ENCODE data around the gene COQ5. TPM values are rescaled to one million over a fixed set of nuclear protein-coding genes. Genes with fewer than 3 reads are reported as not detected.

COQ5 gene
- total RNA-seq, 4 donors from 2014 or later, result 19.3 to 27.6 (median 22.6) TPM

DNA sequence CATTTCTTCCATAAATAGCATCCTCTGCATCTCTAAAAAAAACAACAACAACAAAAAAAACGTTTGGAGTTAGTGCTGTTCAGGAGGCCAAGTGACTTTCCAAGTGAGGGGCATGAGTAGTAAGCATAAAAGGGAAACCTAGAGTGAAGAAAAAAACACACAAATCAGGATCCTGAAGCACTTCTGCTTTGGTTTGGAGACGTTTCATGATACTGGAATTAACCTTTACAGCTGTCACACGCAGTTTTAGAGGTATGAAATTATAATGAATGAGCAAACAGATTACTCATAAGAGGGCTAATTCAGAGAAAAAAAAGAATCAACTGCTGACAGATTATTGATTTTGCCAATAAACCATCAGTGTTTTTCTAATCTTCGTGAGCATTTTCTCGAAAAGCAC lies 63.2 kb downstream of the COQ5 start:
- no peak overlapping the region for H3K27ac ChIP-seq
- H3K4me3 ChIP-seq, result no peak overlapping the region
- H3K4me1 ChIP-seq, result peaks cover 0 to 44% (median 25%) of the 10 kb centered on the region in 3 donors
- H3K9me3 ChIP-seq, result no peaks in the 10 kb centered on the region
- TF ChIP-seq, protein P1, sequence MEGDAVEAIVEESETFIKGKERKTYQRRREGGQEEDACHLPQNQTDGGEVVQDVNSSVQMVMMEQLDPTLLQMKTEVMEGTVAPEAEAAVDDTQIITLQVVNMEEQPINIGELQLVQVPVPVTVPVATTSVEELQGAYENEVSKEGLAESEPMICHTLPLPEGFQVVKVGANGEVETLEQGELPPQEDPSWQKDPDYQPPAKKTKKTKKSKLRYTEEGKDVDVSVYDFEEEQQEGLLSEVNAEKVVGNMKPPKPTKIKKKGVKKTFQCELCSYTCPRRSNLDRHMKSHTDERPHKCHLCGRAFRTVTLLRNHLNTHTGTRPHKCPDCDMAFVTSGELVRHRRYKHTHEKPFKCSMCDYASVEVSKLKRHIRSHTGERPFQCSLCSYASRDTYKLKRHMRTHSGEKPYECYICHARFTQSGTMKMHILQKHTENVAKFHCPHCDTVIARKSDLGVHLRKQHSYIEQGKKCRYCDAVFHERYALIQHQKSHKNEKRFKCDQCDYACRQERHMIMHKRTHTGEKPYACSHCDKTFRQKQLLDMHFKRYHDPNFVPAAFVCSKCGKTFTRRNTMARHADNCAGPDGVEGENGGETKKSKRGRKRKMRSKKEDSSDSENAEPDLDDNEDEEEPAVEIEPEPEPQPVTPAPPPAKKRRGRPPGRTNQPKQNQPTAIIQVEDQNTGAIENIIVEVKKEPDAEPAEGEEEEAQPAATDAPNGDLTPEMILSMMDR (IDR thresholded peaks at IDR 0.05), result no peak
- no peaks in the 10 kb centered on the region for H3K27me3 ChIP-seq
- 36 to 53% methylated on average over 4 to 5 of the region's 5 CpGs for WGBS, 2 donors (ENCODE audit: low coverage in 1 of 2)
- H3K36me3 ChIP-seq, result peaks cover 4 to 63% of the 10 kb centered on the region in 2 donors
- ATAC-seq, result no peak

DNA sequence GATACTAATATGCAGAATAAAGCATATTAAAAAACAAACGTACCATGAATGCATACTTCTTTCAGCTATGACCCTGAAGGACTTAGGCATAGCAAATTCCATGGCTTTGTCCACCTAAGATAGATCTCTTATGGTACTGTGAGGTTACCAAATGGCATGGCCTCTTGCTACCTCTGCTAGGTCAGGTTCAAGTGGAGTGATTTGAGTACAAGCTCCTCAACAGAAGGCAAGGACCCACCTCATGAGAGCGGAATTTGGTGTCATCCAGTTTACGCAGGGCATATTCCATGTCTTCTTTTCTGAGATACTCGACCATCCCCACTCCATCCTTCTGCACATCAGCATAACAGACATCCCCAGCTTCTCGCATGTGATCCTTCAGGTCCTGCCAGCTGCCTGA lies 65.2 kb downstream of the COQ5 start:
- WGBS, 2 donors (ENCODE audit: low coverage in 1 of 2), result 74 to 76% methylated on average over 5 of the region's 5 CpGs
- H3K4me1 ChIP-seq, result peaks cover 0 to 36% (median 18%) of the 10 kb centered on the region in 3 donors
- H3K36me3 ChIP-seq, result peaks cover 4 to 83% of the 10 kb centered on the region in 2 donors
- no peak overlapping the region for H3K4me3 ChIP-seq
- ATAC-seq, result no peak
- no peaks in the 10 kb centered on the region for H3K27me3 ChIP-seq
- TF ChIP-seq, protein P1 (IDR thresholded peaks at IDR 0.05), result no peak
- no peak for TF ChIP-seq EP300 (IDR thresholded peaks at IDR 0.05)
- TF ChIP-seq POLR2A (IDR thresholded peaks at IDR 0.05), result no peak
- no peak for TF ChIP-seq POLR2AphosphoS5 (IDR thresholded peaks at IDR 0.05)
- no peaks in the 10 kb centered on the region for H3K9me3 ChIP-seq
- no peak overlapping the region for H3K27ac ChIP-seq

DNA sequence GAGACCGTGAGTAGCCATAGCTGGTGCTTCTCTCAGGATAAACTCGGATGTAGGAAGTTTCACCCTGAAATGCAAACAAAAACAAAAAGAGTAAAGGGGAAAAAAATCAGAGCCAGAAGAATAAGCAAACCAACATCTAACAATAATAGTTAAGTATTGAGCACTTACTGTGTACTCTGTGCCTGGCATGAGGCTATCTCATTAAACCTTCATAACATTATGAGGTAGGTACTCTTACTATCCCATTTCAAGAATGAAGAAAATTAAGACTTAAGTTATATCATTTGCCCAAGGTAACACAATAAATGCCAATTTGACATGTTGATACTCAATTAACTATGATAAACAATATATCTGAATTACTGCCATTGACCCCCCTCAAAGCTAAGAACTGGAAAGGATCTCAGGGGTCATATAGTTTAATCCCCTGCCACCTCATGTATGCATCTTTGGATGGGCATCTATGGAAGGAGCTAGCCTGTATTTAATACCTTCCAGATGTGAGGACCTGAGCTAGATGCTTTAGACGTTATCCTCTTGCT lies 66.8 kb downstream of the COQ5 start:
- no peak overlapping the region for H3K4me3 ChIP-seq
- no peak for ATAC-seq
- peaks cover 0 to 21% (median 13%) of the 10 kb centered on the region in 3 donors for H3K4me1 ChIP-seq
- H3K27me3 ChIP-seq, result no peaks in the 10 kb centered on the region
- H3K36me3 ChIP-seq, result peaks cover 4 to 96% of the 10 kb centered on the region in 2 donors
- H3K9me3 ChIP-seq, result no peaks in the 10 kb centered on the region
- 54 to 67% methylated on average over 2 to 3 of the region's 3 CpGs for WGBS, 2 donors (ENCODE audit: low coverage in 1 of 2)
- no peak overlapping the region for H3K27ac ChIP-seq
- TF ChIP-seq, protein P1 (IDR thresholded peaks at IDR 0.05), result no peak

DNA sequence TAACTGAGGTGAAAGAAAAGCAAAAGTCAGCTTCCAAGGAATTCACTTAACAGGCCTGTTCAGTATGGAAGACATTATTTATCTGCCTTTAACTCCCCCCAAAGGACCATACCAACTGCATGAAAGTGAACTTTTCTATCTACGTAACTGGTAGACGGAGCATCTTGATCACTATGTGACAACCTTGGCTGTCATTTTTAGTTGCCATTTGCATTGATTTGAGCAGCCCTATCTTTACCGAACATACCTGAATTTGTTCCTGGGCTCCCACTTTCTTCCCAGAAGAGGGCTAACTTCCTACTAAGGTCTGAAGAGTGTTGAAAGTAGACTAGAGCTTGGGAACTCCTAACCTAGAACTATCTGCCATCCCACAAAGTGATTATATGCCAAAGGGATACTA lies 68.8 kb downstream of the COQ5 start:
- 80 to 89% methylated on average over 3 of the region's 3 CpGs for WGBS, 2 donors (ENCODE audit: low coverage in 1 of 2)
- Histone ChIP-seq H3K9me3 (no peaks in the 10 kb centered on the region), H3K27me3 (no peaks in the 10 kb centered on the region), H3K36me3 (peaks cover 4 to 99% of the 10 kb centered on the region in 2 donors), H3K4me3 (no peak overlapping the region), H3K4me1 (peaks cover 0 to 1% (median 0%) of the 10 kb centered on the region in 3 donors), H3K27ac (no peak overlapping the region)
- no peak for TF ChIP-seq EP300 (IDR thresholded peaks at IDR 0.05)
- TF ChIP-seq, protein P1 (IDR thresholded peaks at IDR 0.05), result no peak
- TF ChIP-seq POLR2A (IDR thresholded peaks at IDR 0.05), result no peak
- TF ChIP-seq POLR2AphosphoS5 (IDR thresholded peaks at IDR 0.05), result no peak
- ATAC-seq, result no peak

DNA sequence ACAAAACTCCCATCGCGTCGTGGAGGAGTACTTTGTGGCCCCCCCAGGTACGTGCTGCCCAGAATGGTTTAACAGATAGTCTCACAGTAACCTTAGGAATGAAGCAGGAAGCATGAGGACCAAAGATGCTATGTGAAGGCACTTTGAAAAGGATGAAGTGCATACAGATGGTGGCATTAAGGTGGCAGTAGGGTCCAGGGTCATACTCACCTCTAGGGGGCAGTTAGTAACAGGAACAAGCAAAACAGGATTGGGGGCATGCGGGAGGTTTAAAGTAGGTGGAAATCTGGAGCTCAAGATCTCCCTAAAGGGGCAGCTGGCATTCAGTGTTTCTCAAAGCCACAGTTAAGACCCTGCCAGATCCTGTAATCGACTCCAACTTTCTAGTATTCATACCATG lies 71.8 kb downstream of the COQ5 start:
- no peak overlapping the region for H3K27ac ChIP-seq
- TF ChIP-seq, protein P1 (IDR thresholded peaks at IDR 0.05), result no peak
- TF ChIP-seq EP300 (IDR thresholded peaks at IDR 0.05), result no peak
- TF ChIP-seq POLR2A (IDR thresholded peaks at IDR 0.05), result no peak
- TF ChIP-seq POLR2AphosphoS5 (IDR thresholded peaks at IDR 0.05), result no peak
- no peaks in the 10 kb centered on the region for H3K27me3 ChIP-seq
- H3K4me3 ChIP-seq, result no peak overlapping the region
- 72% methylated on average over 3 of the region's 6 CpGs; no CpG with 5 or more reads in 1 of the 2 donors for WGBS, 2 donors (ENCODE audit: low coverage in 1 of 2)
- H3K36me3 ChIP-seq, result peaks cover 4 to 95% of the 10 kb centered on the region in 2 donors
- no peak for ATAC-seq
- no peaks in the 10 kb centered on the region for H3K4me1 ChIP-seq
- H3K9me3 ChIP-seq, result no peaks in the 10 kb centered on the region

All from gastroesophageal sphincter (tissue), 4 donors.